OCI-LY3 (cell line): ENCODE results near the gene PRRG2.

Experiments
- H2AFZ ChIP-seq: fragments of 200-600, 300-600 bp; shearing (Covaris generic); 2 replicates; pipeline ENCODE4 v1.6.0; 2014; ENCODE audit warnings: antibody characterized with exemption, low read depth, low read length
- H3K27ac ChIP-seq: fragments of 200-600, 300-600 bp; sonication (generic); 2 replicates; pipeline ENCODE4 v1.5.1; 2014; ENCODE audit warnings: mild to moderate bottlenecking, low read length, moderate library complexity, mixed read lengths
- H3K27me3 ChIP-seq: fragments of 200-600, 300-600 bp; sonication (generic); 2 replicates; pipeline ENCODE4 v1.6.1; 2014; ENCODE audit warnings: low read depth, low read length, mixed read lengths
- H3K36me3 ChIP-seq: fragments of 200-600, 300-600 bp; sonication (generic); replicated peaks from 2 replicates; pipeline ENCODE3; 2014; ENCODE audit warnings: low read depth, low read length, mixed read lengths
- H3K4me1 ChIP-seq: fragments of 300-600, 200-600 bp; sonication (generic); 2 replicates; pipeline ENCODE4 v1.6.1; 2014; ENCODE audit warnings: low read length, mixed read lengths
- H3K4me2 ChIP-seq: fragments of 200-600, 300-600 bp; sonication (generic); 2 replicates; pipeline ENCODE4 v1.6.1; 2014; ENCODE audit warnings: low read length, mixed read lengths
- H3K4me3 ChIP-seq: fragments of 300-600, 200-600 bp; sonication (generic); 2 replicates; pipeline ENCODE4 v1.5.1; 2014; ENCODE audit warnings: antibody characterized with exemption, mild to moderate bottlenecking, low read length, moderate library complexity
- H3K79me2 ChIP-seq: fragments of 300-600, 200-600 bp; shearing (Covaris generic); 2 replicates; pipeline ENCODE4 v1.6.1; 2014; ENCODE audit warnings: mild to moderate bottlenecking, low read length, mixed read lengths
- H3K9ac ChIP-seq: fragments of 300-600, 200-600 bp; shearing (Covaris generic); 2 replicates; pipeline ENCODE4 v1.6.0; 2014; ENCODE audit warnings: mild to moderate bottlenecking, low read length, moderate library complexity
- H3K9me3 ChIP-seq: fragments of 200-600, 300-600 bp; shearing (Covaris generic); 2 replicates; pipeline ENCODE4 v1.6.1; 2014; ENCODE audit warnings: low read length, mixed read lengths; ENCODE audit not compliant: insufficient read depth
- H4K20me1 ChIP-seq: fragments of 200-600, 300-600 bp; sonication (generic); 2 replicates; pipeline ENCODE4 v1.6.1; 2016; ENCODE audit warnings: low read length, mixed read lengths; ENCODE audit not compliant: insufficient read depth
- CTCF ChIP-seq: fragments of 200-600, 300-600 bp; sonication (generic); IDR thresholded peaks from 2 replicates; pipeline ENCODE4 v1.5.1; 2014; ENCODE audit warnings: antibody characterized with exemption, low read length, low read depth
- EZH2phosphoT487 ChIP-seq: fragments of 200-600 bp; shearing (Covaris generic); IDR thresholded peaks from 2 replicates; pipeline ENCODE4 v1.6.1; 2018; ENCODE audit warnings: antibody characterized with exemption, mixed run types, low read depth

PRRG2 gene

GRCh38 chr19:49557641-49558325 lies 23.3 kb upstream of the PRRG2 start:
- Histone ChIP-seq H4K20me1 (peaks cover 16% of the 10 kb centered on the region), H3K27ac (no peak overlapping the region), H3K36me3 (peaks cover 40% of the 10 kb centered on the region), H2AFZ (no peak overlapping the region), H3K9ac (no peak overlapping the region), H3K4me1 (no peaks in the 10 kb centered on the region), H3K9me3 (no peaks in the 10 kb centered on the region), H3K27me3 (no peaks in the 10 kb centered on the region), H3K79me2 (peaks cover 3% of the 10 kb centered on the region; the same call in 1 of the 2 replicates), H3K4me3 (no peak overlapping the region), H3K4me2 (no peak overlapping the region)
- TF ChIP-seq CTCF (no peak), EZH2phosphoT487 (no peak)

- no peaks in the 10 kb centered on the region for H3K27me3 ChIP-seq
- TF ChIP-seq CTCF (no peak), EZH2phosphoT487 (no peak)
- no peak overlapping the region for H3K27ac ChIP-seq
- H3K4me3 ChIP-seq = no peak overlapping the region
- no peak overlapping the region for H3K4me2 ChIP-seq
- no peaks in the 10 kb centered on the region for H3K4me1 ChIP-seq
- peaks cover 40% of the 10 kb centered on the region for H3K36me3 ChIP-seq
- H4K20me1 ChIP-seq = peaks cover 16% of the 10 kb centered on the region
- no peaks in the 10 kb centered on the region for H3K9me3 ChIP-seq
- H3K9ac ChIP-seq = no peak overlapping the region
- H3K79me2 ChIP-seq = peaks cover 3% of the 10 kb centered on the region; the same call in 1 of the 2 replicates
- no peak overlapping the region for H2AFZ ChIP-seq
These were observed 22.5 kb upstream of the PRRG2 start for GRCh38 chr19:49558591-49558990.

- H2AFZ ChIP-seq = no peak overlapping the region
These were observed 21.7 kb upstream of the PRRG2 start for GRCh38 chr19:49559443-49559842.

GRCh38 chr19:49559928-49560327 lies 21.2 kb upstream of the PRRG2 start:
- H3K36me3 ChIP-seq = peaks cover 45% of the 10 kb centered on the region
- no peaks in the 10 kb centered on the region for H3K27me3 ChIP-seq
- no peak for TF ChIP-seq CTCF
- TF ChIP-seq EZH2phosphoT487 = no peak
- no peak overlapping the region for H2AFZ ChIP-seq
- no peak overlapping the region for H3K4me2 ChIP-seq
- no peaks in the 10 kb centered on the region for H3K4me1 ChIP-seq
- H3K27ac ChIP-seq = no peak overlapping the region
- no peak overlapping the region for H3K4me3 ChIP-seq
- peaks cover 12% of the 10 kb centered on the region for H3K79me2 ChIP-seq
- H3K9me3 ChIP-seq = no peaks in the 10 kb centered on the region
- peaks cover 22% of the 10 kb centered on the region for H4K20me1 ChIP-seq
- no peak overlapping the region for H3K9ac ChIP-seq

More at GRCh38 chr19:49559443-49559842, 21.7 kb upstream of the PRRG2 start:
- Histone ChIP-seq H4K20me1 (peaks cover 17% of the 10 kb centered on the region), H3K4me1 (no peaks in the 10 kb centered on the region), H3K27ac (no peak overlapping the region), H3K27me3 (no peaks in the 10 kb centered on the region), H3K4me2 (no peak overlapping the region), H3K4me3 (no peak overlapping the region), H3K79me2 (peaks cover 7% of the 10 kb centered on the region), H3K9me3 (no peaks in the 10 kb centered on the region), H3K9ac (no peak overlapping the region), H3K36me3 (peaks cover 44% of the 10 kb centered on the region)
- no peak for TF ChIP-seq EZH2phosphoT487
- TF ChIP-seq CTCF = no peak
